HUES64 (cell line): ENCODE measurements around the gene ZBTB16.

Source experiments
- H3K27ac ChIP-seq: 2 replicates; pipeline ENCODE4 v1.7.0; 2013; ENCODE audit warnings: low read depth, low read length, inconsistent platforms
- H3K27me3 ChIP-seq: 2 replicates; pipeline ENCODE4 v1.6.1; 2013; ENCODE audit warnings: mild to moderate bottlenecking, low read length; ENCODE audit not compliant: insufficient read depth
- H3K36me3 ChIP-seq: 2 replicates; pipeline ENCODE4 v1.6.1; 2013; ENCODE audit warnings: mild to moderate bottlenecking, low read length; ENCODE audit not compliant: insufficient read depth
- H3K4me1 ChIP-seq: 2 replicates; pipeline ENCODE4 v1.6.1; 2013; ENCODE audit warnings: mild to moderate bottlenecking, low read length, moderate library complexity; ENCODE audit not compliant: insufficient read depth
- H3K4me3 ChIP-seq: 2 replicates; pipeline ENCODE4 v1.5.1; 2013; ENCODE audit warnings: mild to moderate bottlenecking, low read length, moderate library complexity
- H3K9ac ChIP-seq: 2 replicates; pipeline ENCODE4 v1.6.1; 2013; ENCODE audit warnings: mild to moderate bottlenecking, low read depth, low read length
- H3K9me3 ChIP-seq: 2 replicates; pipeline ENCODE4 v1.6.1; 2013; ENCODE audit warnings: low read depth, low read length; ENCODE audit not compliant: insufficient read depth
- WGBS: fragments of 150-250, 120-280 bp; methylation state at CpG from one replicate; pipeline ENCODE4 v1.1.7; 2013; ENCODE audit warnings: missing lambda C conversion rate; 5-methylcytosine and 5-hydroxymethylcytosine counted together

ZBTB16 gene

GRCh38 chr11:114109206-114110090, 49.9 kb downstream of the ZBTB16 start:
- H3K4me1 ChIP-seq = peaks cover 11% of the 10 kb centered on the region; the same call in 1 of the 2 replicates
- H3K27me3 ChIP-seq = no peaks in the 10 kb centered on the region
- no peaks in the 10 kb centered on the region for H3K9me3 ChIP-seq
- 90% methylated on average over 9 of the region's 9 CpGs for whole genome bisulfite sequencing
- no peak overlapping the region for H3K4me3 ChIP-seq
- H3K27ac ChIP-seq = no peak overlapping the region
- no peaks in the 10 kb centered on the region for H3K36me3 ChIP-seq
- no peak overlapping the region for H3K9ac ChIP-seq

DNA sequence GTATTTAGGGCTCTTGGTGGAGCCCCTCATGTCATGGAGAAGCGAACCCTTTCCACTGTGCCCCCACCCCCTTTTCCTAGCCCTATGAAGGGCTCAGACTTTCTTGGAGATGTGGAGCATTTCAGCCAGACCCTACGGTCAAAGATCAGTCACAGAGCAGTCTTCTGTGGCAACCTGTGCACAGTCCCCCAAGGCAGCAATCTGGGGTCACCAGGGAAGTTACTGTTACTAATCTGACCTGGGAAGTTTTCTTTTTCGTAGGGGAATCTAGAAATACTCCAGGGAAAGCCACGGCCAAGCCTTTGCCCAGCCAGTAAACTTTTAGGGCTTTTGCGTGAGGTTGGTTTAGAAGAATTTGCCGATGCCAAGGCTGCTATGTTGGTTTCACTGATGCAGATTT, 50.6 kb downstream of the ZBTB16 start:
- H3K9ac ChIP-seq = no peak overlapping the region
- no peak overlapping the region for H3K4me3 ChIP-seq
- 92% methylated on average over 6 of the region's 6 CpGs for WGBS
- no peaks in the 10 kb centered on the region for H3K36me3 ChIP-seq
- no peaks in the 10 kb centered on the region for H3K9me3 ChIP-seq
- H3K27me3 ChIP-seq = no peaks in the 10 kb centered on the region
- no peak overlapping the region for H3K27ac ChIP-seq
- peaks cover 11% of the 10 kb centered on the region; the same call in 1 of the 2 replicates for H3K4me1 ChIP-seq

GRCh38 chr11:114110952-114111947, 51.7 kb downstream of the ZBTB16 start:
- 88% methylated on average over 11 of the region's 12 CpGs for WGBS
- H3K9ac ChIP-seq = no peak overlapping the region
- peaks cover 11% of the 10 kb centered on the region; the same call in 1 of the 2 replicates for H3K4me1 ChIP-seq
- H3K36me3 ChIP-seq = no peaks in the 10 kb centered on the region
- H3K9me3 ChIP-seq = no peaks in the 10 kb centered on the region
- H3K4me3 ChIP-seq = no peak overlapping the region
- H3K27ac ChIP-seq = no peak overlapping the region
- no peaks in the 10 kb centered on the region for H3K27me3 ChIP-seq

- H3K27me3 ChIP-seq = no peaks in the 10 kb centered on the region
- 63% methylated on average over 14 of the region's 14 CpGs for WGBS
Measured at GRCh38 chr11:114115451-114115928, 56.0 kb downstream of the ZBTB16 start.

DNA sequence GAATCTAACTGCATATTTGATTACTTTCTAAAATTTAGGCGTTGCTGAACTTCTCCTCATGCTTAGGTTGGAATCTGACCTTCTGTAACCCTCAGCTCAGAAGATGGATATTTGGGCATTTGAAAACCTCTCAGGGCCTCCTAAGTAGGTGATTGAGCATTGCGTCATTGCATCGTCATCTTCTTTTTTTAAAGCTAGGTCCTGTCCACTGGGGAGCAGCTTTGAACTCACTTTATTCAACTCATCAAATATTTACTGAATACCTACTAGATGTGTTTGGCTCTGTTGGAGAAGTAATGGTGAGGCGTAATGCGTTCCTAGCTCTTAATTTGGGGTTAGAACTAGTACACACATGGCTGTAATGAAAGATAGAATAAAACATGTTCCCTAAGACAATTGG, 56.8 kb downstream of the ZBTB16 start:
- H3K36me3 ChIP-seq = no peaks in the 10 kb centered on the region
- no peak overlapping the region for H3K9ac ChIP-seq
- no peak overlapping the region for H3K4me3 ChIP-seq
- H3K4me1 ChIP-seq = peaks cover 4% of the 10 kb centered on the region; the same call in 1 of the 2 replicates
- H3K27ac ChIP-seq = no peak overlapping the region
- H3K9me3 ChIP-seq = no peaks in the 10 kb centered on the region
- no peaks in the 10 kb centered on the region for H3K27me3 ChIP-seq
- 95% methylated on average over 5 of the region's 5 CpGs for WGBS

More at GRCh38 chr11:114115451-114115928, 56.0 kb downstream of the ZBTB16 start:
- H3K27ac ChIP-seq = no peak overlapping the region
- H3K9me3 ChIP-seq = no peaks in the 10 kb centered on the region
- H3K4me1 ChIP-seq = peaks cover 7% of the 10 kb centered on the region; the same call in 1 of the 2 replicates
- no peak overlapping the region for H3K9ac ChIP-seq
- no peaks in the 10 kb centered on the region for H3K36me3 ChIP-seq
- no peak overlapping the region for H3K4me3 ChIP-seq

GRCh38 chr11:114116800-114117199, 57.3 kb downstream of the ZBTB16 start:
- Histone ChIP-seq H3K9ac (no peak overlapping the region), H3K36me3 (no peaks in the 10 kb centered on the region), H3K9me3 (no peaks in the 10 kb centered on the region), H3K27me3 (no peaks in the 10 kb centered on the region), H3K4me1 (no peaks in the 10 kb centered on the region), H3K27ac (no peak overlapping the region), H3K4me3 (no peak overlapping the region)
- WGBS = 91% methylated on average over 3 of the region's 3 CpGs

GRCh38 chr11:114120606-114121005, 61.1 kb downstream of the ZBTB16 start:
- Histone ChIP-seq H3K9ac (no peak overlapping the region), H3K27me3 (no peaks in the 10 kb centered on the region), H3K4me3 (no peak overlapping the region), H3K36me3 (no peaks in the 10 kb centered on the region), H3K27ac (no peak overlapping the region), H3K4me1 (no peaks in the 10 kb centered on the region), H3K9me3 (no peaks in the 10 kb centered on the region)
- WGBS = 96% methylated on average over 8 of the region's 8 CpGs

GRCh38 chr11:114121138-114121537, 61.6 kb downstream of the ZBTB16 start:
- H3K4me1 ChIP-seq = no peaks in the 10 kb centered on the region
- no peaks in the 10 kb centered on the region for H3K27me3 ChIP-seq
- no peak overlapping the region for H3K9ac ChIP-seq
- H3K27ac ChIP-seq = no peak overlapping the region
- H3K4me3 ChIP-seq = no peak overlapping the region
- H3K9me3 ChIP-seq = no peaks in the 10 kb centered on the region
- no peaks in the 10 kb centered on the region for H3K36me3 ChIP-seq
- WGBS = 93% methylated on average over 6 of the region's 6 CpGs

- WGBS = 88% methylated on average over 6 of the region's 6 CpGs
- no peaks in the 10 kb centered on the region for H3K36me3 ChIP-seq
- H3K9me3 ChIP-seq = no peaks in the 10 kb centered on the region
- no peaks in the 10 kb centered on the region for H3K27me3 ChIP-seq
- no peak overlapping the region for H3K9ac ChIP-seq
- H3K4me3 ChIP-seq = no peak overlapping the region
- H3K4me1 ChIP-seq = no peaks in the 10 kb centered on the region
- H3K27ac ChIP-seq = no peak overlapping the region
Measured at GRCh38 chr11:114121804-114122504, 62.4 kb downstream of the ZBTB16 start.

- no peaks in the 10 kb centered on the region for H3K27me3 ChIP-seq
- H3K9me3 ChIP-seq = no peaks in the 10 kb centered on the region
- no peak overlapping the region for H3K27ac ChIP-seq
- H3K36me3 ChIP-seq = no peaks in the 10 kb centered on the region
- no peak overlapping the region for H3K4me3 ChIP-seq
- no peak overlapping the region for H3K9ac ChIP-seq
- WGBS = 96% methylated on average over 4 of the region's 4 CpGs
- H3K4me1 ChIP-seq = no peaks in the 10 kb centered on the region
Measured at GRCh38 chr11:114122686-114123085, 63.2 kb downstream of the ZBTB16 start.
